NT2/D1 (cell line): Measurements from ENCODE around the gene KREMEN2.

ENCODE experiments used
- DNase-seq: peaks from one replicate; pipeline ENCODE4 v3.0.0-alpha.2; 2011; ENCODE audit warnings: low read depth, low spot score
- H3K27me3 ChIP-seq: 2 replicates; pipeline ENCODE4 v1.6.0; 2011; ENCODE audit warnings: mild to moderate bottlenecking; ENCODE audit not compliant: insufficient read length, insufficient read depth
- H3K36me3 ChIP-seq: 2 replicates; pipeline ENCODE4 v1.6.1; 2011; ENCODE audit warnings: mild to moderate bottlenecking, low read length, mixed read lengths; ENCODE audit not compliant: insufficient read depth, insufficient read length
- H3K4me1 ChIP-seq: 2 replicates; pipeline ENCODE4 v1.5.1; 2011; ENCODE audit not compliant: insufficient read depth, insufficient read length
- H3K4me3 ChIP-seq: 2 replicates; pipeline ENCODE4 v1.5.1; 2011; ENCODE audit warnings: low read depth; ENCODE audit not compliant: insufficient read length
- H3K9ac ChIP-seq: 2 replicates; pipeline ENCODE4 v1.6.0; 2011; ENCODE audit warnings: low read depth; ENCODE audit not compliant: insufficient read length
- H3K9me3 ChIP-seq: 2 replicates; pipeline ENCODE4 v1.5.1; 2011; ENCODE audit warnings: mild to moderate bottlenecking, low read length; ENCODE audit not compliant: insufficient read depth
- SUZ12 ChIP-seq: IDR thresholded peaks from 2 replicates; pipeline ENCODE4 v1.6.1; 2011; ENCODE audit not compliant: insufficient read length, insufficient read depth; ENCODE audit errors: extremely low read depth
- YY1 ChIP-seq: IDR thresholded peaks from 2 replicates; pipeline ENCODE4 v1.6.1; 2011; ENCODE audit not compliant: insufficient read length, insufficient read depth
- ZNF274 ChIP-seq: IDR thresholded peaks from 2 replicates; pipeline ENCODE4 v1.6.1; 2011; ENCODE audit warnings: mild to moderate bottlenecking, low read depth, low read length

KREMEN2 gene

DNA sequence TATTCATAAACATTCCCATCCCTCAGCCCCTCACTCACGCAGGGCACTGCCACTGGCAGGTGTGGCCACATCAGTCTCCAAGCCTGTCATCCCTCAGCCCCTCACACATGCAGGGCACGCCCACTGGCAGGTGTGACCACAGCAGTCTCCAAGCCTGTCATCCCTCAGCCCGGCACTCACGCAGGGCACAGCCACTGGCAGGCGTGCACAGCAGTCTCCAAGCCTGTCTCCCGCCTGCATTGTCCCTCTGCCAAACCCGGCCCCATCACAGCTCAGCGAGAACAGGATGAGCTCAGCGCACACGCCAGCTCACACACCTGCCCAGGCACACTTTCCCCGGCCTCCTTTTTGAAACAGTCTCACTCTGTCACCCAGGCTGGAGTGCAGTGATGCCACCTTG, 11.4 kb upstream of the KREMEN2 start:
- H3K27me3 ChIP-seq, result no peaks in the 10 kb centered on the region
- H3K9me3 ChIP-seq, result no peaks in the 10 kb centered on the region
- no peak overlapping the region for H3K4me3 ChIP-seq
- peaks cover 29% of the 10 kb centered on the region for H3K4me1 ChIP-seq
- no peak for DNase-seq
- no peak overlapping the region for H3K9ac ChIP-seq
- no peak for TF ChIP-seq SUZ12
- no peak for TF ChIP-seq YY1
- TF ChIP-seq ZNF274, result no peak
- peaks cover 19% of the 10 kb centered on the region for H3K36me3 ChIP-seq

GRCh38 chr16:2953706-2954627, 10.1 kb upstream of the KREMEN2 start:
- Histone ChIP-seq H3K4me3 (no peak overlapping the region), H3K9ac (no peak overlapping the region), H3K27me3 (no peaks in the 10 kb centered on the region), H3K9me3 (no peaks in the 10 kb centered on the region), H3K4me1 (peaks cover 28% of the 10 kb centered on the region), H3K36me3 (peaks cover 14% of the 10 kb centered on the region)
- TF ChIP-seq SUZ12, result no peak
- TF ChIP-seq ZNF274, result no peak
- TF ChIP-seq YY1, result no peak
- no peak for DNase-seq

DNA sequence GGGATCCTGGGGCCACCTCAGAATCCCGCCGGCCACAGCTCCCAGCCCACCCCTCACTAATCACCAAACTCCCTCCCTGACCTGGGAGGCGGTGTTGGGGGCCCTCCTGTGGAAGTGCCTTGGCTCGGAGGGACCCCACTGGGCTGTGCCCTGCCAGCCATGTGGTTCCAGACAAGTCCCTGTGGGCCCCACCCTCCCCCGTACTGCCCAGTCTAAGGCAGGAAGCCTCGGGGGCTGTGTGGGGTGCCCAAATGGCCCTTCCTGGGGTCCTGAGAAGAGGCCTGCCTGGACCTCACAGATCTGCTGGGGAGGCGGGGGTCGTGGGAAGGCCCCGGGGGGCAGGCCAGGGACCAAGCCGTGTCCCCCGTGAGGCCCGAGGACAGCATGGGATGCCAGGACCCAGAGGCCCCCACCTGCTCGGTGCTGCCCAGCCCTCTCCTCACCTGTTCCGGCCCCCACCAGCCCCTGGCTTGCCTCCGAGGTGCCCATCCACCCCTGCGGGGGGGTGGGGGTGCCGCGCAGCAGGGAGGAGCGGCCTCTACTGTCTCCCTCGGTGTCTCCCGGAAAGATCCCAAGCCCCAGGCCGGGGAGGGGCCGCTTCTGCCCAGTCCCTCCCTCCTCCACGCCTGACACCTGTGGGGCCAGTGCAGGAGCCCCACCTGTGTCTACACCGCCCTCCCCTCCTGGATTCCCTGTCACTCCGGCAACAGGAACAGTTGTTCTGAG, 9.3 kb upstream of the KREMEN2 start:
- Histone ChIP-seq H3K36me3 (peaks cover 6% of the 10 kb centered on the region), H3K9me3 (no peaks in the 10 kb centered on the region), H3K4me1 (peaks cover 26% of the 10 kb centered on the region), H3K27me3 (no peaks in the 10 kb centered on the region), H3K9ac (peak overlapping the region; percentile 42), H3K4me3 (no peak overlapping the region)
- no peak for DNase-seq
- no peak for TF ChIP-seq SUZ12
- no peak for TF ChIP-seq YY1
- no peak for TF ChIP-seq ZNF274

- no peaks in the 10 kb centered on the region for H3K9me3 ChIP-seq
- DNase-seq, result no peak
- H3K4me1 ChIP-seq, result peaks cover 26% of the 10 kb centered on the region
- no peak overlapping the region for H3K4me3 ChIP-seq
- no peaks in the 10 kb centered on the region for H3K27me3 ChIP-seq
- no peak for TF ChIP-seq SUZ12
- TF ChIP-seq ZNF274, result no peak
- TF ChIP-seq YY1, result no peak
- no peak overlapping the region for H3K9ac ChIP-seq
- H3K36me3 ChIP-seq, result no peaks in the 10 kb centered on the region
Observed at GRCh38 chr16:2955438-2955778, 8.7 kb upstream of the KREMEN2 start.

GRCh38 chr16:2955779-2956578, 8.1 kb upstream of the KREMEN2 start:
- Histone ChIP-seq H3K36me3 (no peaks in the 10 kb centered on the region), H3K27me3 (no peaks in the 10 kb centered on the region), H3K4me3 (no peak overlapping the region), H3K4me1 (peaks cover 26% of the 10 kb centered on the region), H3K9ac (peak overlapping the region; percentile 28), H3K9me3 (no peaks in the 10 kb centered on the region)
- TF ChIP-seq YY1 (no peak), SUZ12 (no peak), ZNF274 (no peak)
- no peak for DNase-seq

GRCh38 chr16:2956579-2956956, 7.5 kb upstream of the KREMEN2 start:
- H3K4me1 ChIP-seq, result peaks cover 28% of the 10 kb centered on the region
- peak overlapping the region; percentile 28 for H3K9ac ChIP-seq
- H3K9me3 ChIP-seq, result no peaks in the 10 kb centered on the region
- no peak for DNase-seq
- no peak overlapping the region for H3K4me3 ChIP-seq
- H3K36me3 ChIP-seq, result no peaks in the 10 kb centered on the region
- no peaks in the 10 kb centered on the region for H3K27me3 ChIP-seq
- TF ChIP-seq YY1, result no peak
- no peak for TF ChIP-seq SUZ12
- no peak for TF ChIP-seq ZNF274

GRCh38 chr16:2959206-2959605, 4.9 kb upstream of the KREMEN2 start:
- H3K27me3 ChIP-seq, result no peaks in the 10 kb centered on the region

More at GRCh38 chr16:2959206-2959605, 4.9 kb upstream of the KREMEN2 start:
- peaks cover 41% of the 10 kb centered on the region for H3K4me1 ChIP-seq
- H3K4me3 ChIP-seq, result no peak overlapping the region
- no peaks in the 10 kb centered on the region for H3K36me3 ChIP-seq
- no peak for DNase-seq
- TF ChIP-seq SUZ12 (no peak), YY1 (no peak), ZNF274 (no peak)
- H3K9ac ChIP-seq, result no peak overlapping the region
- H3K9me3 ChIP-seq, result no peaks in the 10 kb centered on the region
